H1 (cell line): ENCODE measurements around the gene LCORL. TPM values are rescaled to one million over a fixed set of nuclear protein-coding genes. Genes with fewer than 3 reads are reported as not detected.

Experiments used
- ATF2 ChIP-seq: IDR thresholded peaks from 2 replicates; pipeline ENCODE4 v1.6.1; 2012; ENCODE audit warnings: low read length, inconsistent platforms
- BRCA1 ChIP-seq: IDR thresholded peaks from 2 replicates; pipeline ENCODE4 v1.6.1; 2012; ENCODE audit warnings: low read depth, low read length, improper control_type of control experiment
- CBX5 ChIP-seq: fragments of 300-800, 300-1000 bp; sonication (generic); IDR thresholded peaks from 2 replicates; pipeline ENCODE4 v1.7.1; 2016; ENCODE audit warnings: antibody characterized with exemption, low read length, low read depth
- CTBP2 ChIP-seq: IDR thresholded peaks from 2 replicates; pipeline ENCODE4 v1.7.0; 2011; ENCODE audit warnings: borderline replicate concordance, mild to moderate bottlenecking, moderate library complexity, mixed read lengths, low read length; ENCODE audit not compliant: insufficient read depth, insufficient read length
- FOSL1 ChIP-seq: IDR thresholded peaks from 2 replicates; pipeline ENCODE4 v1.6.1; 2011; ENCODE audit warnings: mild to moderate bottlenecking, low read depth, low read length, moderate library complexity; ENCODE audit not compliant: insufficient read depth
- KDM4A ChIP-seq: IDR thresholded peaks from one replicate; pipeline ENCODE4 v1.7.1; 2012; ENCODE audit warnings: low read depth, mild to moderate bottlenecking, moderate library complexity, low read length, inconsistent platforms; ENCODE audit not compliant: severe bottlenecking
- NANOG ChIP-seq: IDR thresholded peaks from 2 replicates; pipeline ENCODE4 v1.6.1; 2011; ENCODE audit warnings: low read length, low read depth, mild to moderate bottlenecking, inconsistent platforms; ENCODE audit not compliant: insufficient read depth, poor library complexity, severe bottlenecking
- PHF8 ChIP-seq: fragments of 200-600 bp; sonication (generic); conservative IDR thresholded peaks from 2 replicates; pipeline ENCODE4 v1.7.1; 2012; ENCODE audit warnings: low read depth, mild to moderate bottlenecking, inconsistent platforms, low read length, moderate library complexity
- POU5F1 ChIP-seq: IDR thresholded peaks from 2 replicates; pipeline ENCODE4 v1.6.1; 2011; ENCODE audit warnings: low read depth, mild to moderate bottlenecking, low read length, moderate library complexity
- RAD21 ChIP-seq, 2 experiments: IDR thresholded peaks in 1 of 2; conservative IDR thresholded peaks in 1 of 2; 2 replicates each; pipeline ENCODE4 v1.6.1; 2011; ENCODE audit warnings: low read depth in 2 of 2, low read length in 2 of 2, improper control_type of control experiment in 1 of 2, inconsistent platforms in 1 of 2, mild to moderate bottlenecking in 1 of 2, moderate library complexity in 1 of 2
- SAP30 ChIP-seq: fragments of 300-600 bp; sonication (generic); IDR thresholded peaks from 2 replicates; pipeline ENCODE4 v1.7.1; 2012; ENCODE audit warnings: low read length, moderate library complexity, mild to moderate bottlenecking, inconsistent platforms; ENCODE audit not compliant: insufficient read depth, insufficient replicate concordance
- SUZ12 ChIP-seq: fragments of 200-600 bp; sonication (generic); IDR thresholded peaks from 2 replicates; pipeline ENCODE4 v1.6.1; 2012; ENCODE audit warnings: mild to moderate bottlenecking, inconsistent platforms, low read length, moderate library complexity, mixed read lengths
- TCF12 ChIP-seq: IDR thresholded peaks from 2 replicates; pipeline ENCODE4 v1.6.1; 2011; ENCODE audit warnings: low read depth, mild to moderate bottlenecking, low read length
- YY1 ChIP-seq: IDR thresholded peaks from 2 replicates; pipeline ENCODE4 v1.6.1; 2011; ENCODE audit warnings: low read depth, mild to moderate bottlenecking, low read length
- polyA plus RNA-seq, 7 experiments: library from polyadenylated mRNA; depleted of rRNA in 3 of 7; stranded (reverse) in 5 of 7; unstranded in 2 of 7; fragments of >200 nt in 5 of 7; fragments of 200-250 nt in 2 of 7; gene quantifications; 1 replicate in 5 of 7; 2 replicates in 1 of 7; 4 replicates in 1 of 7; pipeline versions ENCODE4 v1.2.1 to v1.2.3, GENCODE V29; 2011 to 2013; ENCODE audit warnings: missing spikeins in 2 of 7, mixed read lengths in 2 of 7
- total RNA-seq: library from RNA; stranded (reverse); fragmentation: NEBNext Ultra II Directional; extraction: Animal tissue kit (Norgen Biotek cat#: 25700); gene quantifications from 2 replicates; pipeline ENCODE4 v1.2.1, GENCODE V29; 2021

The LCORL gene
- total and polyA plus RNA-seq, 2 of the 8 experiments (the other 6 are each of a cell fraction or from before 2014, with no cell fraction given), result 2.2 to 19.2 TPM

- TF ChIP-seq CBX5 (no peak), TCF12 (no peak), FOSL1 (no peak), YY1 (no peak), CTBP2 (no peak), SUZ12 (no peak), KDM4A (no peak), PHF8 (no peak), POU5F1 (no peak), NANOG (no peak), BRCA1 (no peak), RAD21 (IDR thresholded peaks at IDR 0.05 in 1 of 2, conservative IDR thresholded peaks at IDR 0.05 in 1 of 2; ENCODE audit: low read depth in 2 of 2, low read length in 2 of 2) (no peak), ATF2 (no peak), SAP30 (no peak)
Observed at GRCh38 chr4:17895481-17895880, 126.1 kb downstream of the LCORL start (continued).
